ENCODE measurements around the gene SRPK3.
"Not testable (repeated sequence)": the region's sequence is repeated elsewhere in the genome, so short reads cannot be mapped to it uniquely, and the experiment has no call there.

Gene SRPK3

DNA sequence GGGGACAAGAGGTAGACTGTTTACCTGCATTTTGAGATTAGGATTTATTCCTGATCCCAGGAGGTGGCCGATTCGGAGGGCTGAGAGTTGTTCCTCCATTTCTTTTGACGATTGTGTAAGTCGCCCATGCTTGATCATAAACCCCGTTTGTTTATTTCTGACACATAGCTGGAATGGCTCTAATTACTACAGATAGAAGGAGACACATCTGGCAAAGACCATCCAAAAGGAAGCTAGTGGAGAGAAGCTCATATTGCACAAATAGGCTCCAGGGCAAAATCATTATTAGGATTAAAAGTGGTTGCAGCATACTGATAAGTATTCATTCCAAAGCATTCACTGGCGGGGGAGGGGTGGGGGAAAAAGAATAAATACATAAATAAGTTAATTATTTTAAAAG lies 33.9 kb upstream of the SRPK3 start:
- not testable (repeated sequence) for DNase-seq

DNA sequence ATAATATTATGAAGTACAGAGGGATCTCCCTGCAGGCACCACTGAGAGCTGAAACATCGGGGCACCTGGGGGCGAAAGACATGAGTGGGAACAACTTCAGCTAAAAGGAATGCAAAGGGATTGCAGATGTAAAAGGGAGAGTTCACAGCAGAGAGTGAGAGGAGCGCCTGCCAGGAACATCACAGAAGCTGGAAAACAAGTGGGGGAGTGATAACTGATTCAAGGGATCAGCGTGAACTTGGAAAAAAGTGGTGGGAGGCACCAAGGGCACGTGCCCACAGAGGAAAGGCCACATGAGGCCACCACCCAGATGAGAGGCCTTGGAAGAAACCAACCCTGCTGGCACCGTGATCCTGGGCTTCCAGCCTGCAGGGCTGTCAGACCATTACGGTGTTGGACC lies 31.8 kb upstream of the SRPK3 start:
- DNase-seq = not testable (repeated sequence)

DNA sequence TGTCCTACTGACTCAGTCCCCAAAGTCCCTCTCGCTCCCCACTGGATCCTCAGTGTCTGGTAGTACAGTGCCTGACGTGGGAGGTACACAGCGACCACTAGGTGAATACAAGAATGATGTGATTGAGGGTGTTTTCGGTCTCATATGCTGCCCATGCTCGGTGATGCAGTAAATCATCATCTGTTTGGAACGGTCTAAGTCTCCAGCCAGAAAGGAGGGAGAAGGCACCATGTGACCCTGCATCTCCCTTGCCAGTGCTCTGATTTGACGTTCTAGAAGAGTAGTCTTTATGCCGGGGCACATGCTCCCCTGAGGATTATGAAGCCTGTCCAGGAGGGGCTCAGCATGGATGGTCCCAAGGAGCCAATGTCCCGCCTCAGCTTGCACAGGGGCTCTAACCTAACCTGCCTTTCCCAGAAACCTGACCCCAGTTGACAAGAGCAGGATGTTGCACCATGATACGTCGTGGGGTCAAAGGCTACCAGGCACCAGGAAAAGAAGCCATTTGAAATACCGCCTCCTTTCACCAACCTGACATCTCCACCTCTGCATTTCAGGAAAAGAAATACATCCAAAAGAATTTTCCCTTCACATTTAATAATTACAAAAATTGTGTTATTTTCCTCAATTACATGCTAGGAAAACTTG lies 30.6 kb upstream of the SRPK3 start:
- DNase-seq = no peak

DNA sequence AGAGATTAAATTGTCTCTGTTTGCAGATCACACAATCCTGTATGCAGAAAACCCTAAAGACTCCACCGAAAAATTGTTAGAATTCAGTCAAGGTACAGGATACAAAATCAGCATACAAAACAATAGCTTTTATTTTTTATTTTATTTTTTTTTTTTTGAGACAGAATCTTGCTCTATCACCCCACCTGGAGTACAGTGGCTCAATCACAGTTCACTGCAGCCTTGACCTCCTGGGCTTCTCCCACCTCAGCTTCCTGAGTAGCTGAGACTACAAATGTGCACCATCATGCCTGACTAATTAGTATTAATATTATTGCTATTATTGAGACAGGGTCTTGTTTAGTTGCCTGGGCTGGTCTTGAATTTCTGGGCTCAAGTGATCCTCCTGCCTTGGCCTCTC lies 25.7 kb upstream of the SRPK3 start:
- DNase-seq = no peak

DNA sequence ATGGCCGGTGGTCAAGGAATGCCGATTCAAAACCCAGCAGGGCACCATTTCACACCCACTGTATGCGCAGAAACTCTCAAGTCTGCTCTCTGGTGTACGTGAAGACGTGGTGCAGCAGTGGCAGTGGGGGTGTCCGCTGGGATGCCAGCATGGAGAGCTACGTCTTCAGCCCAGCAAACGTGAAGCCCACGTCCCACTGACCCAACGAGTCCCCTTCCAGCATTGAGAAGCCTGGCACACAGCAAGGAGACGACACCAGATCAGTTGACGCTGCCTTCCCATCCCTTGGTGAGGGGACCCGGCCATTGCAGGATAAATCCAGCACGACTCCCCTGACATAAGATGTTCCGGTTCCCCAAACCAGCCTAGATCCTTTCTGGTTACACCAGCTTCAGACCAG lies 19.0 kb upstream of the SRPK3 start:
- no peak for DNase-seq

DNA sequence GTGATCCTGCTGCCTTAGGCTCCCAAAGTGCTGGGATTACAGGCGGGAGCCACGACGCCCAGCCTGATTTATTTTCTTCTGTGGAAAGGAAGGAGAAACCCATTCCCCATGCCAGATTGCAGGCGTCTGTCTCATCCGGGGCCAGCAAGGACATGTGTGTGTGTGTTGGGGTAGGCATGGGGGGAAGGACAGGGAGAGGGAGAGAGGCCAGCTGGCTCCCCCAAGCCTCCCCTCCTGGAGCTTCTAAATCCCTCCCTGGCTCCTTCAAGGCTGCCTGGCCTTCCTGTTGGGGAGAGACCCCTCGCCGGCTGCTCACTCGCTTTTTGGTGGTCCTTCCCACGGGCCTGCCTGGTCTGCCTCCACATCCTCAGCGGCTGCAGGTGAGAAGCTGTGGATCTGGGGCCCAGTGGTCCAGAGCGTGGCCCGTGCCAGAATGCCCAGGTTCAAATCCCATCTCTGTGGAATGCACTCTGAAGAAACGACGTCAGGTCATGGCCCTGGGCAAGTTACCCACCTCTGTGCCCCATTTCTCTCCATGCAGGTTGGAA lies 18.1 kb upstream of the SRPK3 start:
- no peak for DNase-seq

DNA sequence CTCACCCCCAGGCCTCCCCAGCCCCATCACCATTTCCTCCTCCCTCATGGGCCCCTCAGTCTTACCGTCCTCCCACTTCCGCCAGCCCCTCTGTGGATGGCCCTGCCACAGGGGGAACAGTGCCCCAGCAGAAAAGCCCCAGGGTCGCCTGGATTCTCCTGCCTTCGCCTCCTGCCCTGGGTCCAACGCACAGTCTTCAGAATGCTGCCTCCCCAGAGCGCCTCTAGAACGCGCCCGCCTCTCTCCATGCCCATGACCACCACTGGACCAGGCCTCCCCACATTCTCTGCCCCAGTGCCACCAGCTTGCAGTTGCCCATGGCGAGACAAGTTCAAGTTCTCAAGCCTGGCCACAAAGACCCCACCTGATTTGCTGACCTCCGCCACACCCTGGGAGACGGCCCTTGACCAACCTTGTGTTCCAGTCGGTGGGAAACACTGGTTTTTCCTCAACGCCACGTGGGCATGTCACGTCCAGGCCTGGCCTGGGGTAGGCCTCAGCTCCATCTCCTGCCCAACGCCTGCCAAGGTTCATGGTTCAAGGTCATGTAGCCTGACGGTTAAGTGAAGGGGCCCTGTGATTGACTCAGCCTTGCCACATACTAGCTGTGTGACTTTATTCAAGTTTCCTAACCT lies 17.4 kb upstream of the SRPK3 start:
- no peak for DNase-seq

DNA sequence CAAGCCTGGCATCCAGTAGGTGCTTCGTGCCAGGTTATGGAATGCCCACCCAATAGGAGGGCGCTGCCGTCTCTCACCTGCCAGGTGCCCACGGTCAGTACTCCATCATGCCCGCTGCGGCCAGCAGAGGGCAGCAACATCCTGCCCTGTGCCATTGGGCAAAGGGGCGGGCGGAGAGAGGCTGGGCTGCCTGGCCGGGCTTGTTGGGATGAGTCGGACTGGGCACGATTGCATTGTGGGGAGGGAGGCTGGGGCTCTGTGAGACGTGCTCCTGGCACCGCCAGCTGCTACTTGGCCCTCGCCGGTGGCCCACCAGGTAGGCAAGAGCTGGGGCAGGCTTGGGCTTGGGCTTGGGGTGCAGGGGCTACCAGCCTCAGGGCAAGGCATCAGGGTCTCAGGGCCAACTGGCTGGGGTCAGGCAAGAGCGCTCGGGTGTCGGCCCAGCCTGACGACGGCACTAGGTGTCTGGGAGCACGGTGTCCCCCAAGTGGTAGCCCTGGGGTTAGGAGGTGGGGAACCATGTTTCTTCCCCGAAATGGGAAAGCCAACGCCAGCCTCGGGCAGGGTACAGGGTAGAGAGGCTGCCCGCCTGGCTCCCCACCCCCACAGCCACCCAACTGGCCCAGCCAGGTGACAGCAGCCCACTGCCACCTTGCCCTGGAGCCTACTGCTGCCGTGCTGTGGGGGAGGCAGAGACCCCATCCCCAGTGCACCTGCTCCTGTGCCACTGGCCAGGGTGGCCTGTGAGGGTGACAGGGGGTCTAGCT lies 16.7 kb upstream of the SRPK3 start, which contains the start of gene PLXNB3:
Gene PLXNB3, plus strand, starts transcription at position 261 of the 767 bp plus-strand sequence. CDS start 1,287 bp downstream, outside the sequence.
- peak; percentile 75 for DNase-seq

DNA sequence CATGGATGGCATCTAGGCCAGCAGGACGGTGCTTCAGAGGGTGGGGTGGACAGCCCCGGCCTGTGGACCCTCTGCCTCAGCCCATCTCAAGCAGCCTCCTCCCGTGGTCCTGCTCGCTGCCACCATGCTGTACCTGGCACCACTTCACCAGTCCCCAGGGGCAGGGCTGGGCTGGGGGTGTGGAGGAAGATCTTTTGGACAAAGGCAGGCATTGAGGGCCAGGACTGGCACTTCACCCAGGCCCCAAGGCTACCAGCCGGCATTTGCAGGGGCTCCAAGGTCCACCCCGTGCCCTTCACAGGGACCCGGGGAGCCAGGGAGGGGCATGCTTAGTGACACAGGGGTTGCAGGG lies 16.1 kb upstream of the SRPK3 start:
- DNase-seq = no peak

DNA sequence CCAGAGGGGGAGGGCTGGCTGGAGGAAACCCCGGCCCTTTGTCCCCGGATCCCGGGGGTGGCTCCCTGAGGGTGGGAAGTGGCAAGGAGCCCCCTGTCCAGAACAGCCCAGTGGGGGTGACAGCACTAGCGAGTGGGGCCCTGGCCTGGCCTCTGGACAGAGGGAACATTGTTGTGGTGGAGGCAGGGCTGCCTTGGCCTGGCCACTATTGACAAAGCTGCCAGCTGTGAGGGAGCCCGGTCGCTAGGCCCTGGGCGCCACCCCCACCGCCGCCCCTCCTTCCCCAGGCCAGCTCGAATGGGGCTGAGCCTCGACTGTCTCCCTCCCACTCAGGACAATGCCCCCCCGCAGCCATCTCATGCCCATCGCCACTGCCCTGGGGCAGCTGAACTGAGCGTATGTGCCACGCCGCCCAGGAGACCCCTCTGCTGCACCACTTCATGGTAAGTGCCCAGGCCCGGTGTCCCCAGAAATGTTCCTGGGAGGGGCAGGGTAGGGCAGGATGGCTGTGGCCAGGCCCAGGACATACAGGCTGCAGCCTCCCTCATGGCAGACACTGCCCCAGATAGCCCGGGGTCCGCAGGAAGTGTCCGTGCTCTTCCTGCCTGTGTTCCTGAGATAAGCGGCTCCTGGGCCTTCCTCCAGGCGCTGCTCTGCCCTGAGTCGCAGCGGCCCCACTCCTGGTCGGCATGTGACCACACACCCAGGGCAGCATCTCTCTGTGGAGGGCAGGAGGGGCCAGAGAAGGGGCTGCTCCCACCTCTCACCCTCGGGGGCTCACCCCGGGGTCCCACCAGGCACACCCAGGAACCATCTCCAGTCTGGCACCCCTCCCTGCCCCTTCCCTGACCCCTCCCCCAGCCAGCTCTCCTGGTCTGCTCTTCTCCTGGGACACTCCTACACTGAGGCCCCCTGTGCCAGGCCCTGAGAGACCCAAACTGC lies 15.4 kb upstream of the SRPK3 start:
- no peak for DNase-seq

DNA sequence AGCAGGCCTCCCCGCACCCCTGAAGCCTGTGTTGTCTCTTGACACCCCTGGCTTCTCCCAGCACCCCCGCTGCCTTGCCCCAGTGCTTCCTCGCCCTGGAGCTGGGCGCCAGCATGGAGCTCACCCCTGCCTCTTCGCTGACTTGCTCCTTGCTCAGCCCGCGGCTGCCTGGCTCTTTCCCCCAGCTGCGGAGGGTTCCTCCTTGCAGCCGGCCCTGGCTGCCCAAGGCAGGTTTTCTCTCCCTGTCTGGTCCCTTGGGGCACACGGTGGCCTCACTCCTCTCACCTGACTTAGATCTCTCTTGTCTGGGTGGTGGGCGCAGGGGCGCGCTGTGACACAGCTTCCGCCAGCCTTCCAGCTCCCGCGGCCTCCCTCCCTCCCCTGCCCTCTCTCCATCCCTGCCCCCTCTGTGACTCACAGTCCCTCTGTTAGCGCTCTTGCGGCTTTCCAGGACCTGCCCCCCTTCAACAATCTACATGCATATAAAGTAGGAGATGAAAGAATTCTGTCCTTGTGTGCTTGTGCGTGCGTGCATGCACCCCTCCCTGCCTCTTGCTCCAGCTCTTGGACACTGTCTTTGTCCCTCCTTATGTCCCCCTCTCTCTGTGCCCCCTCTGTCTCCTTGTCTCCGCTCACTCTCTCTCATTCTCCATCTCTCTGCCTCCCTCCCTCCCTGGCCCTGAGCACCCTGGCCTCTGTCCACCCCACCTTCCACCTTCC lies 14.6 kb upstream of the SRPK3 start:
- peak; percentile 63 for DNase-seq

DNA sequence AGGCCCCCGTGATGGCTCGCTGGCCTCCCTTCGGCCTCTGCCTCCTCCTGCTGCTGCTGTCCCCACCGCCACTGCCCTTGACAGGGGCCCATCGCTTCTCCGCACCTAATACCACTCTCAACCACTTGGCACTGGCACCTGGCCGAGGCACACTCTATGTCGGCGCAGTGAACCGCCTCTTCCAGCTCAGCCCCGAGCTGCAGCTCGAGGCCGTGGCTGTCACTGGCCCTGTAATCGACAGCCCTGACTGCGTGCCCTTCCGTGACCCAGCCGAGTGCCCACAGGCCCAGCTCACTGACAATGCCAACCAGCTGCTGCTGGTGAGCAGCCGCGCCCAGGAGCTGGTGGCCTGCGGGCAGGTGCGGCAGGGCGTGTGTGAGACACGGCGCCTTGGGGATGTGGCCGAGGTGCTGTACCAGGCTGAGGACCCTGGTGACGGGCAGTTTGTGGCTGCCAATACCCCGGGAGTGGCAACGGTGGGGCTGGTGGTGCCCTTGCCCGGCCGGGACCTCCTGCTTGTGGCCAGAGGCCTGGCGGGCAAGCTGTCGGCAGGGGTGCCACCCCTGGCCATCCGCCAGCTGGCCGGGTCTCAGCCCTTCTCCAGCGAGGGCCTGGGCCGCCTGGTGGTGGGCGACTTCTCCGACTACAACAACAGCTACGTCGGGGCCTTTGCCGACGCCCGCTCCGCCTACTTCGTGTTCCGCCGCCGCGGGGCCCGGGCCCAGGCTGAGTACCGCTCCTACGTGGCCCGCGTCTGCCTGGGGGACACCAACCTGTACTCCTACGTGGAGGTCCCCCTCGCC lies 13.8 kb upstream of the SRPK3 start:
- no peak for DNase-seq

DNA sequence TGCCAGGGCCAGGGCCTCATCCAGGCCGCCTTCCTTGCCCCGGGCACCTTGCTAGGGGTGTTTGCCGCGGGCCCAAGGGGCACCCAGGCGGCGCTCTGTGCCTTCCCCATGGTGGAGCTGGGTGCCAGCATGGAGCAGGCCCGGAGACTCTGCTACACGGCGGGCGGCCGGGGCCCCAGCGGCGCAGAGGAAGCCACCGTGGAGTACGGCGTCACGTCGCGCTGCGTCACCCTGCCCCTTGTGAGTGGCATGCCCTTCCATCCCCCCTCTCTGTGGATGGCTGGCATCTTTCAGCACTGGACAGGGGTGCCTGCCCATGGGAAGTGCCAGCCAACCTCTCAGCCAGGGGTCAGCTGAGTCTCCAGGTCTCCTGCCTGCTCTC lies 13.2 kb upstream of the SRPK3 start:
- no peak for DNase-seq

DNA sequence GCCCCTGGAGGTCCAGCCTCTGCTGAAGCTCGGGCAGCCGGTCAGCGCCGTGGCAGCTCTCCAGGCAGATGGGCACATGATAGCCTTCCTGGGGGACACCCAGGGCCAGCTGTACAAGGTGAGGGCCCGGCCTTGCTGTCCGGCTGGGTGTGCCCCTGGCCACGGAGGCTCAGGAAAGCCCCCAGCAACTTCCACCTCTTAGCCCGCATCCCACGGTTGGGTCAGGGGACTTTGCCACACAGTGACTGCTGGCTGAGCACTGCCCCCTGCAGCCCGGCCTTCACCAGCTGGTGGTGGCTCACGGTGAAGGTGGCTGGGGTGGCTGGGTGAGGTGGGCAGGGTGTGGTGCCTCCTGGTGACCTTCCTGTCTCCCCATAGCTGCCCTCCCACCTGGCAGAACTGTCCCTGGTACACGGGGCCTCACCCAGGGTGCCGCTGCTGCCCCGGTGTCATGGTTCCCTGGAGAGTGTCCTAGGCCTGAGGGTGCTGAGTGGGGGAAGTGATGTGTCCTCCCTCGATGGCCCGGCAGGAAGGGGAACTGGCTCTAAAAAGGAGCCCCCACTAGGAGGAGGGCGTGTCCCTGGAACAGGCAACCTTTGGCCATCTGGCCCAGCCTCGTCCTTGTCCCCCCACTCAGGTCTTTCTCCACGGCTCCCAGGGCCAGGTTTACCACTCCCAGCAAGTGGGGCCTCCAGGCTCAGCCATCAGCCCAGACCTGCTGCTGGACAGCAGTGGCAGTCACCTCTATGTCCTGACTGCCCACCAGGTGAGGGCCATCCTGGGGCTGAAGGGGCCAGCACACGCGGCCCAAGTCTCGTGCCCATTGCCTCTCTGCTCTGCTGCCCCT lies 12.3 kb upstream of the SRPK3 start:
- no peak for DNase-seq

DNA sequence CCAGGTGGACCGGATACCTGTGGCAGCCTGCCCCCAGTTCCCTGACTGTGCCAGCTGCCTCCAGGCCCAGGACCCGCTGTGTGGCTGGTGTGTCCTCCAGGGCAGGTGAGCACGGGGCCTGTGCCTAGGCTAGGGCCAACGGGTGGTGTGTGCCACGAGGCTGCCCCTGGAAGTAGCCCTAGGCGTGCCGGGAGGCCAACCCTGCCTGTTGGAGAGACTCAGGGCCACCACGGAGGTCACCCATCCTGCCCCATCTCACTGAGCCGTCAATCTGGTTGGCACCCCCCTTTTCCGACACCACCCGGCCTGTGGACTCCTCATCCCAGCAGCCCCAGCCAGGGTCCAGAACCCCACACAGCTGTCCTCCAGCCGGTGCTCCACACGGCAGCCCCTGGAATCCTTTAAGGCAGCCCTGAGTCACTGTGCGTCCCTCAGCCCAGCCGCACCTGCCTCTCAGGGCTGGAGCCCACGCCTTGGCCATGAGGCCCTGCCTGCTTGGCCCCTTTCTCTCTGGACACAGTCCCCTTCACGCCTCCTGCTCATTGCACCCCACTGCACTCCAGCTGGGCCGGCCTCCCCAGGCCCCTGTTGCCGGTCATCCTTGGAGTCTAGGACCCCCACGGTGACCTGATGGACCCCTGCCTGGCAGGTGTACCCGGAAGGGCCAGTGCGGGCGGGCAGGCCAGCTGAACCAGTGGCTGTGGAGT lies 11.5 kb upstream of the SRPK3 start:
- no peak for DNase-seq

DNA sequence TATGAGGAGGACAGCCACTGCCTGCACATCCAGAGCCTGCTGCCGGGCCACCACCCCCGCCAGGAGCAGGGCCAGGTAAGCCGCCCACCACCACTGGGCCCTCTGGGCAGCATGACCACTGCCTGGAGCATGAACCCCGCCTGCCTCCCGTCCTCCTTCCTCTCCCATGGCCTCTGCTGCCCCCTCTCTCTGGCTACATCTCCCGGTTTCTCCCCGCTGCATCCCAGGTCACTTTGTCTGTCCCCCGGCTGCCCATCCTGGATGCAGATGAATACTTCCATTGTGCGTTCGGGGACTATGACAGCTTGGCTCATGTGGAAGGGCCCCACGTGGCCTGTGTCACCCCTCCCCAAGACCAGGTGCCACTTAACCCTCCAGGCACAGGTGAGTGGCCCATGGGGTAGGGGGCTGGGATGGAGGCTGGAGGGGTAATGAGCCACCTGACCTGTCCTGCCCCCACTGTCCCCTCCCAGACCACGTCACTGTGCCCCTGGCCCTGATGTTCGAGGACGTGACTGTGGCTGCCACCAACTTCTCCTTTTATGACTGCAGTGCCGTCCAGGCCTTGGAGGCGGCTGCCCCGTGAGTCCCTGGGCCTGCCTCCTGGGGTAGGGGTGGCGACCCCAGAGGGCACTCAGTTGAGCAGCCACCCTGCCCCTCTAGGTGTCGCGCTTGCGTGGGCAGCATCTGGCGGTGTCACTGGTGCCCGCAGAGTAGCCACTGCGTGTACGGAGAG lies 10.8 kb upstream of the SRPK3 start:
- DNase-seq = no peak

DNA sequence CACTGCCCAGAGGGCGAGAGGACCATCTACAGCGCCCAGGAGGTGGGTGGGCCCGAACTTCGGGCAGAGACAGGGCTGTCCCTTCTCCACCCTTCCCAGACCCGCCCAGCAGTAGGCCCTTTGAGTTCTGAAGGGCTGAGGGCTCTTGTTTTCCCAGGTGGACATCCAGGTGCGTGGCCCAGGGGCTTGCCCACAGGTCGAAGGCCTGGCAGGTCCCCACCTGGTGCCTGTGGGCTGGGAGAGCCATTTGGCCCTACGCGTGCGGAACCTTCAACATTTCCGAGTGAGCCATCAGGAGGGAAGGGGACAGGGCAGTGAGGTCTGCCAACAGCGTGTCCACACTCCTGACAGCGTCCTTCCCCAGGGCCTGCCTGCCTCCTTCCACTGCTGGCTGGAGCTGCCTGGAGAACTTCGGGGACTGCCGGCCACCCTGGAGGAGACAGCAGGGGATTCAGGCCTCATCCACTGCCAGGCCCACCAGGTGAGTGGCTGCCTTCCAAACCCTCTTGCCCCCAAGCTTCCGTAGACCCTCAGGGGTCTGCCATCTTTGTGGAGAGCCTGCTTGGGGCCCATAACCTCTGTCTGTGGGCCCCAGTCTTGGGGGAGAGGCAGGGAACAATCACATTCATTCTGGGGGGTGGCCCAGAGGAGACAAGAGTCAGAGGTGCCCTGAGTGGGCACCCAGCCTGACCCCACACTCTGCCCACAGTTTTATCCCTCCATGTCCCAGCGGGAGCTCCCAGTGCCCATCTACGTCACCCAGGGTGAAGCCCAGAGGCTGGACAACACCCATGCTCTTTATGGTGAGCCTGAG lies 10.0 kb upstream of the SRPK3 start:
- no peak for DNase-seq

All from DMS153 (cell line).